ENCODE data around the gene KLHL10. TPM values are rescaled to one million over a fixed set of nuclear protein-coding genes. Genes with fewer than 3 reads are reported as not detected.

The KLHL10 gene
- total RNA-seq, 1 donor from 2014 or later = 0.50 TPM

DNA sequence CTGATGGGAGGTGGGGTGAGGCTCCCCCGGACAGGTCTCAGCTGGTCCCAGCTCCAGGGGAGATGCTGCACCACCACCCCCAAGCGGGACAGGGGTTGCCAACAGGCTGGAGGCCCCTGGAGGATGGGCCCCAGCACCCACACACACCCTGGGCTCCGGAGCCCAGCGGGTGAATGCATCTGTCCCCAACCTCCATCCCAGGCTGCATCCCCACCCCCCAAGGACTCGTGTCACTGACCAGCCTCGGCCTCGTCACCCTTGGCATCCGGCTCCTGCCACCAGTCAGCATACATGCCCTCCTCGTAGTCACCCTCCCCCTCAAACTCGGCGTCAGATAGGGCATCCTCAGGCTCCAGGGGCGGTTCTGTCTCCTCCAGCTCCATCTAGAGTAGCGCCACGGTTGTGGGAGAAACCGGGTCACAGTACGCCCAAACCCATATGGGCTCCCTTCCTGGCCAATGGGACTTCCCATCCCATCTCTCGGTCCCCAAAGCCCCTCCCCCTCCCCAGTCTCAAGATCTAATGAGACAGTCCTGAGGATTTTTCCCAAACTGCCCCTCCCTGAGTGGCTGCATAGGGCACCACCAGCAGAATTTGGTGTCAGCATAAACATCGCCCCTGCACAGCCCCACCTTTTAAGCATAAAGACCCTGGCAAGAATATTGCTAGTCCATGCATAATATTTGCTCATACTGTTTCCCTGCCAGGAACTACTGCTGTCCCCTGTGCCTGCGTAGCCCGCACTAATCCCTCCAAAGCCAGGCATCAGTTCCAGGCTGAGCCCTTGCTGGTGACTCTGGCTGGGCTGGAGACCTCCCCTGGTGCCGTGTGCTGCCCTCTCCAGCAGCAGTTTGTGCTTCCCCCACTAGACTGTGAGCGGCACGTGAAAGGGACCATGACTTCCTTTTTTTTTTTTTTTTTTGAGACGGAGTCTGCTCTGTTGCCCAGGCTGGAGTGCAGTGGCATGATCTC lies 34.3 kb upstream of the KLHL10 start:
- no peak overlapping the region for H3K27ac ChIP-seq
- no peaks in the 10 kb centered on the region for H3K36me3 ChIP-seq
- TF ChIP-seq, protein P1, sequence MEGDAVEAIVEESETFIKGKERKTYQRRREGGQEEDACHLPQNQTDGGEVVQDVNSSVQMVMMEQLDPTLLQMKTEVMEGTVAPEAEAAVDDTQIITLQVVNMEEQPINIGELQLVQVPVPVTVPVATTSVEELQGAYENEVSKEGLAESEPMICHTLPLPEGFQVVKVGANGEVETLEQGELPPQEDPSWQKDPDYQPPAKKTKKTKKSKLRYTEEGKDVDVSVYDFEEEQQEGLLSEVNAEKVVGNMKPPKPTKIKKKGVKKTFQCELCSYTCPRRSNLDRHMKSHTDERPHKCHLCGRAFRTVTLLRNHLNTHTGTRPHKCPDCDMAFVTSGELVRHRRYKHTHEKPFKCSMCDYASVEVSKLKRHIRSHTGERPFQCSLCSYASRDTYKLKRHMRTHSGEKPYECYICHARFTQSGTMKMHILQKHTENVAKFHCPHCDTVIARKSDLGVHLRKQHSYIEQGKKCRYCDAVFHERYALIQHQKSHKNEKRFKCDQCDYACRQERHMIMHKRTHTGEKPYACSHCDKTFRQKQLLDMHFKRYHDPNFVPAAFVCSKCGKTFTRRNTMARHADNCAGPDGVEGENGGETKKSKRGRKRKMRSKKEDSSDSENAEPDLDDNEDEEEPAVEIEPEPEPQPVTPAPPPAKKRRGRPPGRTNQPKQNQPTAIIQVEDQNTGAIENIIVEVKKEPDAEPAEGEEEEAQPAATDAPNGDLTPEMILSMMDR (IDR thresholded peaks at IDR 0.05) = no peak
- no peaks in the 10 kb centered on the region for H3K9me3 ChIP-seq
- H3K4me1 ChIP-seq = peaks cover 10% of the 10 kb centered on the region
- no peak overlapping the region for H3K4me3 ChIP-seq
- H3K27me3 ChIP-seq (ENCODE audit: low read depth) = no peaks in the 10 kb centered on the region
- ATAC-seq (no peak), DNase-seq (no peak)
- intact Hi-C loops (cut with DNase I) = no loop called here

DNA sequence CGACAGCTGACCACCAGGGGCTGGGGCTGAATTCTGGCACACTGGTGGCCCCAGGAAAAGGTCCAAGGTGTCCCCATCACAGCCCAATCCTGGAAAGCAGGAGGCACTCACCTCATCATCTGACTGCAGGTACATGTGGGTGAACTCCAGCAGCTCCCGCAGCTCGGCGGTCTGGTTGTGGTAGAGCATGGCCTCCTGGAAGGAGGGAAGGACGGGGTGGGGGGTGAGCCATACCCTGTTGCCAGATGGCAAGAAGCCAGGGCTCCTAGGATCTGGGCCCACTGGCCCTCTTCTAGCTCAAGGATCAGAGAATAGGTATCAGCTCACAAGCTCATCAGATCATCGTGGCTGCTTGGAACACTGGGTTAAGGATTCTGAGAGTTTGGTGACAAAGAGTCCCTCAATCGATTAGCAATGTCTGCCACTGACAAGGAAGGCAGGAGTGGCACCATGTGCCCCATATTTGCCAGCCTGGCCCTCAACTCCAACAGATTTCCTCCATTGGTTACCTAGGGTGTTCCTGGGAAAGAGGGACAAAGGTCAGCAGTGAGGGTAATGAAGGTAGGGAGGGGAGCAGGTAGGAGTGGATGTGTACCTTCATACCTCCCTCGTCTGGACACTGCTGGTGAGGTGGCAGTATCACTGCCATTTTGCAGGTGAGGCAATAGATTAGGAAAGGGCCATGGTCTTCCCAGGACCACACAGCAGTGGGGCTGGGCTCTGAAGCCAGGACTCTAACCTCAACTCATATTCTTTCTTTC lies 30.8 kb upstream of the KLHL10 start:
- H3K27ac ChIP-seq = no peak overlapping the region
- no peak overlapping the region for H3K4me3 ChIP-seq
- TF ChIP-seq, protein P1 (IDR thresholded peaks at IDR 0.05) = no peak
- no peaks in the 10 kb centered on the region for H3K36me3 ChIP-seq
- DNase-seq = no peak
- H3K9me3 ChIP-seq = no peaks in the 10 kb centered on the region
- H3K27me3 ChIP-seq (ENCODE audit: low read depth) = no peaks in the 10 kb centered on the region
- peaks cover 20% of the 10 kb centered on the region for H3K4me1 ChIP-seq
- intact Hi-C loops (cut with DNase I) = no loop called here
- no peak for ATAC-seq

DNA sequence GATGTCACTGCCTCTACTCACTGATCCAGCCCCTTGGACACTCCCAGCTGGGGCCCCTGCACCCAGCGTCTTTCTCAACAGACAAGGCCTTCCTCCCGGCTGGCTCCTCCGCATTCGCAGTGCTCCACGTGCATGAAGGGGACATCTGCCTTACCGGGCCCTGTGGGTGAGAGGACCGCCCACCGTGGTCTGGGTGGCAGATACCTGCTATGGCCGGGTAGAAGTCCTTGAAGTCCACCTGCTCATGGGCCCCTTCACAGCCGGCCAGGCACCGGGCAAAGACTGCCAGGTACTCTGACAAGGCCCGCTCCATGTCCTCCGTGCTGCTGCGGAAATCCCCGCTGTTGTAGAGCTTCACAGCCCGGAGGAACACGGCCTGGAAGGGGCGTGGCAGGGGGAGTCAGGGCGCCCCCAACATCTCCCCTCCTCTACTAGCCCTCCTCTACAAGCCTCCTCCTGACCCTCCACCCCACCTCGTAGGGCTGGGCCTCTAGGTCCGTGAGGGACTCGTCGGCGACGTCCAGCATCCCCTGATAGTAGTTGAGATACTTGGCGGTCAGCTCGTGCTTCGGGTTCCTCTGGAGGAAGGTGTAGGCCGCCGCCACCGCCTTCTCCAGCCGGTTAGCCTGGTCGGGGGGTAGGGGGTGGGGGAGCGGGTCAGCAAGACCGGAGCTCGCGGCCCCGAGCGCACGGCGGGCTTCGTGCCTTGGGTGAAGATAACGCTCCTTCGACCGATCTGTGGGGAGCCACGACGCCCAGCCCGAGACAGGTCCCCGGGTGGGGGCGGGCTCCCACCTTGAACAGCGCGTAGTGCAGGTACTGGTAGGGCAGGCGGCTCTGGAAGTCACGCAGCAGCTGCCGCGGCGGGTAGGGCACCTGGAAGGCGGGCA lies 26.7 kb upstream of the KLHL10 start:
- TF ChIP-seq, protein P1 (IDR thresholded peaks at IDR 0.05) = no peak
- peak; percentile 58 for DNase-seq
- H3K9me3 ChIP-seq = no peaks in the 10 kb centered on the region
- no peaks in the 10 kb centered on the region for H3K36me3 ChIP-seq
- ATAC-seq = peak; percentile 41 to 55
- H3K27ac ChIP-seq = peak overlapping the region; percentile 73
- intact Hi-C loops (cut with DNase I) = no loop called here
- peaks cover 27% of the 10 kb centered on the region for H3K4me1 ChIP-seq
- H3K4me3 ChIP-seq = peak overlapping the region; percentile 84
- no peaks in the 10 kb centered on the region for H3K27me3 ChIP-seq (ENCODE audit: low read depth)

DNA sequence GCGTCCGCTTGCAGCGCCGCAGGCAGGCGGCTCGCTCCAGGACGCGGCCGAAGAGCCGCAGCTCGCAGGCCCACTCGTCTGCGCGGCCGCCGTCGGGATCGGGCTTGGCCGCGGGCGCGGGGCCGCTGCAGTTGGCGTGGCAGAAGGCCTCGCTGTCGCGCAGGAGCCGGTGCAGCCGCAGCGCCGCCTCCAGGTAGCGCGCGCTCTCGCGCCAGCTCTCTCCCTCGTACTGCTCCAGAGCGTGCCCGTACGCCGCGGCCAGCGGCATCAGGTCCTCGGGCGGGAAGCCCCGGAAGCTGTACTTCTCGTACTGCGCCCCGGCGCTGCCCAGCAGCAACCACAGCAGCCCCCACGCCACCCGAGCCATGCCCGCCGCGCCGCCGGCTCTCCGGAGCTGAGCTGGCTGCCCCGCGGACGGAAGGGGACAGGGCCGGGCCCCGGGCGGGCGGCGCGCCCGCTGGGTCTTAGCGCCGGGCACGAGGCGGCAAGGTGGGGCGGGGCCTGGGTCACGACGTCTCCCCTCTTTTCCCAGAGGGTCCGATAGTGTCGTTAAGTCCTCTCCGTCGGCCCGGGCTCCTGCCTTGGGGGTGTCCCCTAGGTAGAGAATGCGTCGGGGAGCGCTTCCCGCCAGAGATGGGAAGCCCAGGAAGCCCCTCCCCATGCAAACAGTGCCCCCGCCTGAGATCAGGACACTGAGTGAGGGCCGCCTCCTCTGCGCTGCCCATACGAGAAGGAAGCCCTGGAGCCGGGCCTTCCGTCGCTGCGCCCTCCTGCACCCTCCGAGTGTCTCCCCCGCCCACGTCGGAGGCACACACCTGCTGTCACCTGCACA lies 25.9 kb upstream of the KLHL10 start, which contains the start of gene P3H4:
TSS of gene P3H4 (minus strand) at position 401 of the 832 bp plus-strand sequence. CDS start at position 367, 34 bp downstream.
- ATAC-seq = peak; percentile 92 to 94
- intact Hi-C loops (cut with DNase I) = no loop called here
- peak within 1 kb of the TSS; percentile 73 for H3K27ac ChIP-seq
- peak within 1 kb of the TSS; percentile 84 for H3K4me3 ChIP-seq
- H3K9me3 ChIP-seq = no peaks in the 10 kb centered on the region
- H3K27me3 ChIP-seq (ENCODE audit: low read depth) = no peaks in the 10 kb centered on the region
- TF ChIP-seq, protein P1 (IDR thresholded peaks at IDR 0.05) = peak; percentile 78
- DNase-seq = peak; percentile 86
- no peaks in the 10 kb centered on the region for H3K36me3 ChIP-seq
- peaks cover 27% of the 10 kb centered on the region for H3K4me1 ChIP-seq
